Brain microvascular endothelial cell (primary cell): ENCODE data around the gene CYSLTR2.

Experiments
- DNase-seq: peaks from one replicate; pipeline ENCODE4 v3.0.0-alpha.2; 2020
- H3K27ac ChIP-seq: fragments of 250-450 bp; sonication (Bioruptor Pico); 2 replicates; pipeline ENCODE4 v1.5.1; 2020; ENCODE audit warnings: mild to moderate bottlenecking, moderate library complexity
- H3K27me3 ChIP-seq: fragments of 250-450 bp; sonication (Bioruptor Pico); replicated peaks from 2 replicates; pipeline ENCODE4 v1.5.1; 2020; ENCODE audit warnings: mild to moderate bottlenecking
- H3K36me3 ChIP-seq: fragments of 250-450 bp; sonication (Bioruptor Pico); replicated peaks from 2 replicates; pipeline ENCODE4 v1.5.1; 2020; ENCODE audit warnings: mild to moderate bottlenecking
- H3K4me3 ChIP-seq: 2 replicates; pipeline ENCODE4 v1.5.1; 2011; ENCODE audit warnings: low read depth, mild to moderate bottlenecking, control low read depth, low read length, moderate library complexity
- in situ Hi-C: cut with HindIII; loops from 2 replicates; pipeline ENCODE4 v1.10.0; 2017; ENCODE audit warnings: low sequenced_read_pairs, low pct_ligation_motif_present
- TF ChIP-seq, protein P1 (sequence below): IDR thresholded peaks from 2 replicates; pipeline ENCODE4 v1.5.1; 2011; ENCODE audit warnings: low read depth, mild to moderate bottlenecking, moderate library complexity, low read length, control low read depth, inconsistent platforms; ENCODE audit errors: missing control alignments

Gene CYSLTR2

DNA sequence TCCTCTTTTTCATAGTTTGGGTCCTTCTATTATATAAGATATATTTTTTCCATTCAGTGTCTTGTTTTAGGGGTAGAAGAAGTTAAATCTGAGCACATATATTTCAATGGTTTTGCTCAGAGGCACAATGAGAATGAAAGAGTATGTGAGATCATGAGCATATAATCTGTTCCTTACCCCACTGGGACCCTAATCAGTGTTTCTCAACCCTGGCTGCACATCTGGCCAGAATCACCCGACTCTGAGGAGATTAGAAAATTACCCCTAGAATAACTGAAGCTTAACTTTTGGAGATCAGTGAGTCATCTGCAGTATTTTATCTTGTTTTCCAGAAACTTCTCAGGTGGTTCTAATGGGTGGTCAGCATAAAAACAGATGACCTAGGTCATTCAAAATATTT, 782 bp downstream of the CYSLTR2 start:
- Histone ChIP-seq H3K36me3 (no peaks in the 10 kb centered on the region), H3K4me3 (no peak overlapping the region), H3K27ac (no peak overlapping the region), H3K27me3 (no peaks in the 10 kb centered on the region)
- in situ Hi-C loops, result no loop called here
- TF ChIP-seq, protein P1, sequence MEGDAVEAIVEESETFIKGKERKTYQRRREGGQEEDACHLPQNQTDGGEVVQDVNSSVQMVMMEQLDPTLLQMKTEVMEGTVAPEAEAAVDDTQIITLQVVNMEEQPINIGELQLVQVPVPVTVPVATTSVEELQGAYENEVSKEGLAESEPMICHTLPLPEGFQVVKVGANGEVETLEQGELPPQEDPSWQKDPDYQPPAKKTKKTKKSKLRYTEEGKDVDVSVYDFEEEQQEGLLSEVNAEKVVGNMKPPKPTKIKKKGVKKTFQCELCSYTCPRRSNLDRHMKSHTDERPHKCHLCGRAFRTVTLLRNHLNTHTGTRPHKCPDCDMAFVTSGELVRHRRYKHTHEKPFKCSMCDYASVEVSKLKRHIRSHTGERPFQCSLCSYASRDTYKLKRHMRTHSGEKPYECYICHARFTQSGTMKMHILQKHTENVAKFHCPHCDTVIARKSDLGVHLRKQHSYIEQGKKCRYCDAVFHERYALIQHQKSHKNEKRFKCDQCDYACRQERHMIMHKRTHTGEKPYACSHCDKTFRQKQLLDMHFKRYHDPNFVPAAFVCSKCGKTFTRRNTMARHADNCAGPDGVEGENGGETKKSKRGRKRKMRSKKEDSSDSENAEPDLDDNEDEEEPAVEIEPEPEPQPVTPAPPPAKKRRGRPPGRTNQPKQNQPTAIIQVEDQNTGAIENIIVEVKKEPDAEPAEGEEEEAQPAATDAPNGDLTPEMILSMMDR, result no peak
- DNase-seq, result no peak

DNA sequence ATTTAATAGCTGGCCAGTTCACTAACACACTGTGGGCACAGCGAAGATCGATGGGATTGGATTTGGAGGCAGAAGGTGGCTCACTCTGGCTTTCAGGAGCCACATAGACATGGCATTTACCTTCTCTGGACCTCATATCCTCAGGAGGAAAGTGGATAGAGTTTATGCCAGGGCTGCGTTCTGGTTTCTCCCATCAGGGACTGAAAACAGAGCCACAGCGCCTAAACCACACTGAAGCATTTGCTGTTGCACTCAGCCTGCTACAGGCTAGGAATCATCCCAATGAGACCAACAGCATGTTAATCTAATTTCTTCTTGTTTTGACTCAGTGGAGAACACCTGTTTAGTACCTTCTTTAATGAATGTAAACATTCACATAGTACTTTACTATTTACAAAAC, 1.6 kb downstream of the CYSLTR2 start:
- Histone ChIP-seq H3K36me3 (no peaks in the 10 kb centered on the region), H3K4me3 (no peak overlapping the region), H3K27me3 (no peaks in the 10 kb centered on the region), H3K27ac (no peak overlapping the region)
- no peak for DNase-seq
- TF ChIP-seq, protein P1, result no peak
- in situ Hi-C loops, result no loop called here

DNA sequence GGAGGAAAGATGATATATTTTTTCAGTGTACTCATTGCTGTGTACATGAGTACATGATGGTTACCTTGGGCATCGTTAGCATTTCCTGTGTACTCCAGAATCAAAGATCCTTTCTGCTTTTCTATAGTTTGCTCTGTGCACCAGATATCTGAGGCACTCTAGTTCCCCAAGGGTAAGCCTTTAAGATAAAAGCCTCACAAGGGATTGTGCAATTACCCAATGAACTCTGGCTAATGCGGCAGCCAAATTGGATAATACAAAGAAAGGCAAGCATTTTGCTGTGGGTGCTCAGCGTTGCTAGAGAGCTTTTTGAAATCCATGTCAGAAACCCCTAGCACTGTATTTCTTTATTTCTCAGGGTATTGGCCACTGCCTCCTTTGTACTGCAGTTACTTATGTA, 2.9 kb downstream of the CYSLTR2 start:
- no peak for DNase-seq
- Histone ChIP-seq H3K27ac (no peak overlapping the region), H3K27me3 (no peaks in the 10 kb centered on the region), H3K36me3 (no peaks in the 10 kb centered on the region), H3K4me3 (no peak overlapping the region)
- in situ Hi-C loops, result no loop called here
- TF ChIP-seq, protein P1, result no peak

DNA sequence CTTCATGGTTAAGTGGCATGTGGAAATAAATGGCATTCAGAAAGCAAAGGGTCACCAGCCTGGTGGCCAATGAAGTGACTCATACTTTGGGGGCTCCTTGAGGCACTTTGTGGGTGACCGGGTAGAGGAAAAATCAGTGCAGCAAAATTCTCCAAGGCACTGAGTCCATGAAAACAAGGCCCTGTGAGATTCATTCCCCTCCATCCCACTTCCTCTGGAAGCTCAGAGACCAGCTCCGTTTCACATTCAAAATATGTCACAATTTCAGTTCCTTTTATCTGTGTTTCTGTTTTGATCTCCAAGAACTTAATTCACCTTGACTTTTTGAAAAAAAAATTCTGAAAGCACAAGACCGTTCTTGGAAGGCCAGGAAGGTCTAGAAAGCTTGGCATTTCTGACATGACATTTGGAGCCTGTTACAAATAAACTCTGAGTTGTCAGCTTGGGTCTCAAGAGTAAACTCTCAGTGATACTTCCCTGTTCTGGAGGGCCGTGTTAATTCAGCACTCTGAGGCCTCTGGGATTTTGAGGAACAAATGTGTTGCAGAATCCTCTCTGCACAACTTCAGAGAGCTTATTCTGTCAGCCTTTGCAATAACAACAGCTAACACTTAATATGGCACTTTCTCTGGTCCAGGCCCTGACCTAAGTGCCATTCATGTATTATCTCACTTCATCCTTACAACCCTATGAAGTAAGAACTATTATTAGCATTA, 6.8 kb downstream of the CYSLTR2 start:
- H3K4me3 ChIP-seq, result no peak overlapping the region
- TF ChIP-seq, protein P1, result no peak
- no peak for DNase-seq
- H3K36me3 ChIP-seq, result no peaks in the 10 kb centered on the region
- no peaks in the 10 kb centered on the region for H3K27me3 ChIP-seq
- H3K27ac ChIP-seq, result no peak overlapping the region
- in situ Hi-C loops, result no loop called here

DNA sequence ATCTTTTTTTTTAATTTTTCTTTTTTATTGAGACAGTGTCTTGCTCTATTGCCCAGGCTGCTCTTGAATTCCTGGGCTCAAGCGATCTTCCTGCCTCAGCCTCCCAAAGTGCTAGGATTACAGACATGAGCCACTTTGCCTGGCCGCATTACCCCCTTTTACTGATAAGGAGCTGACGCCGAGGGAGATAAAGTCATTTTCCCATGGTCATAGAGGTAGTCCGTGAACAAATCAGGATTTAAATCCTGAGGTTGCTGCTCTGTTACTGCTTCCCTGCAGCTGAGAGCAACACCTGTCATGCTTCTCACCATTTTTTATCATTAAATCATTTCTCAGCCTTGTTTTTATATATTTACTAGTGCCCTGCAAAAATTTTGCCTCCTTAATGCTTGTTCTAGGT, 7.4 kb downstream of the CYSLTR2 start:
- no peak for DNase-seq
- no peaks in the 10 kb centered on the region for H3K36me3 ChIP-seq
- in situ Hi-C loops, result no loop called here
- TF ChIP-seq, protein P1, result no peak
- H3K4me3 ChIP-seq, result no peak overlapping the region
- H3K27ac ChIP-seq, result no peak overlapping the region
- no peaks in the 10 kb centered on the region for H3K27me3 ChIP-seq

DNA sequence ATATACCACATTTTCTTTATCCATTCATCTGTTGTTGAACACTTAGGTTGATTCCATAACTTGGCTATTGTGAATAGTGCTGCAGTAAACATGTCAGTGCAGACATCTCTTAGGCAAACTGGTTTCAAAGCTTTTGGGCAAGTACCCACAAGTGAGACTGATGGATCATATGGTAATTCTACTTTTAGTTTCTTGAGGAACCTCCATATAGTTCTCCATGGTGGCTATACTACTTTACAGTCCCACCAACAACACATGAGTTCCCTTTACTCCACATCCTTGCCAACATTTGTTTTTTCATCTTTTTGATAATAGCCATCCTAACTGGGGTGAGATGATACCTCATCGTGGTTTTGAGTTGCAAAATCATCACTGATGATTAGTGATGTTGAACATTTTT, 8.5 kb downstream of the CYSLTR2 start:
- no peak for DNase-seq
- no peak overlapping the region for H3K27ac ChIP-seq
- no peak overlapping the region for H3K4me3 ChIP-seq
- TF ChIP-seq, protein P1, result no peak
- in situ Hi-C loops, result no loop called here
- no peaks in the 10 kb centered on the region for H3K27me3 ChIP-seq
- no peaks in the 10 kb centered on the region for H3K36me3 ChIP-seq
